GM10266 (cell line): ENCODE measurements around the gene CD47.

Experiments used
- DNase-seq: peaks from one replicate; pipeline ENCODE4 v3.0.0; 2012; ENCODE audit errors: extremely low spot score
- TF ChIP-seq, protein P1 (sequence below): IDR thresholded peaks from 2 replicates; pipeline ENCODE4 v1.5.1; 2012; ENCODE audit warnings: mild to moderate bottlenecking, low read depth; ENCODE audit not compliant: control insufficient read depth, insufficient read depth; ENCODE audit errors: missing control alignments

Gene CD47

DNA sequence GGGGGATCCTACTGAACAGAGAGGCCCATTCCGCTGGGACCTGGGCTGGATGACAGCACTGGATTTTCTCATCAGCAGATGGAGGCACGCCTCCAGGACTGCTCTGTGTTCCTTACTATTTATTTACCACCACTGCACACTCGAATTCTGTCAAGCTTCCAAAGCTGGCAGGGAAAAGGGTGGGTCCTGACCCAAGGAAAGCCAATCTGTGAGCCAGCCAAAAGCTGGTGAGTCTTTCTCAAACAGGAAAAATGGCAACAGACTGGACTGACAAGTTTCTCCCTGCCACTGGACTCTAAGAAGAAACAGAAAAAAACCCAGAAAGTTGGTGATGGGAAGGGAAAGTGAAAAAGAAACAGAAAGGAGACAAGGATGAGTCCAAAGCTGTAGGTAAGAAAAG, 37.8 kb downstream of the CD47 start:
- TF ChIP-seq, protein P1, sequence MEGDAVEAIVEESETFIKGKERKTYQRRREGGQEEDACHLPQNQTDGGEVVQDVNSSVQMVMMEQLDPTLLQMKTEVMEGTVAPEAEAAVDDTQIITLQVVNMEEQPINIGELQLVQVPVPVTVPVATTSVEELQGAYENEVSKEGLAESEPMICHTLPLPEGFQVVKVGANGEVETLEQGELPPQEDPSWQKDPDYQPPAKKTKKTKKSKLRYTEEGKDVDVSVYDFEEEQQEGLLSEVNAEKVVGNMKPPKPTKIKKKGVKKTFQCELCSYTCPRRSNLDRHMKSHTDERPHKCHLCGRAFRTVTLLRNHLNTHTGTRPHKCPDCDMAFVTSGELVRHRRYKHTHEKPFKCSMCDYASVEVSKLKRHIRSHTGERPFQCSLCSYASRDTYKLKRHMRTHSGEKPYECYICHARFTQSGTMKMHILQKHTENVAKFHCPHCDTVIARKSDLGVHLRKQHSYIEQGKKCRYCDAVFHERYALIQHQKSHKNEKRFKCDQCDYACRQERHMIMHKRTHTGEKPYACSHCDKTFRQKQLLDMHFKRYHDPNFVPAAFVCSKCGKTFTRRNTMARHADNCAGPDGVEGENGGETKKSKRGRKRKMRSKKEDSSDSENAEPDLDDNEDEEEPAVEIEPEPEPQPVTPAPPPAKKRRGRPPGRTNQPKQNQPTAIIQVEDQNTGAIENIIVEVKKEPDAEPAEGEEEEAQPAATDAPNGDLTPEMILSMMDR: no peak
- no peak for DNase-seq

DNA sequence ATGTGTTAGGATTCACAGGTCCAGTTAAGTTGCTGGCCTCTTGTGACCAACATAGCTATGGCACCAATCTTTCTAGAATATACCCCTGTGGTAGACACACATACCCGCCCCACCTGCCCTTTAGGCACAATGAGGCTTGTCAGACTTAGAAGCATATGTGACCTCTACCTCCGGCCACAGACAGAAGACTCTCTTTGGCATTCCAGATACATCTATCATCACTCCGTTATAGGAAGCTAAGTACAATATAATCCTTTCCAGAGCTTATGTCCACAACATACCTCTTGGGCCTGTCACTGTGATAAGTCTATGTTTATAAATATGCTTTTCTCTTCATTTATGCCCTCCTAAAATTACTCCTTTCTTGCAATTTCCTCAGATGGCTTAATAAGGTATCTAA, 39.8 kb downstream of the CD47 start:
- DNase-seq: no peak
- TF ChIP-seq, protein P1: no peak

DNA sequence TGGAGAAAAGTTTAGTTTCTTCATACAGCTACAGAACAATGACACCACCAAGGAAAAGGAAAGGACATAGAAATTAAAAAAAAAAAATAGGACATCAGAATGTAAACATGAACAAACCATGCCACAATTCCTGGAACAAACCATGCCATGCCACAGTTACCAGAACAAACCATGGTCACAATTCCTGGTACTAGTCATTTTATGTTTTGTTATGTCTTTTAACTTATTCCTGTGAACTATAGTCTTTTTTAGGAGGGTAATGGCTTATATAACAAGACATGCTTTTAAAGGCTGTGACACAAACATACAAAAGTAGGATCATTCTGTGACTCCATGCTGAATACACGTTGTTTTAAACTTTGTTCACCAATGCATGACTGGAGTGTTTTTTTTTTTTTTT, 42.8 kb downstream of the CD47 start:
- TF ChIP-seq, protein P1: no peak
- no peak for DNase-seq

DNA sequence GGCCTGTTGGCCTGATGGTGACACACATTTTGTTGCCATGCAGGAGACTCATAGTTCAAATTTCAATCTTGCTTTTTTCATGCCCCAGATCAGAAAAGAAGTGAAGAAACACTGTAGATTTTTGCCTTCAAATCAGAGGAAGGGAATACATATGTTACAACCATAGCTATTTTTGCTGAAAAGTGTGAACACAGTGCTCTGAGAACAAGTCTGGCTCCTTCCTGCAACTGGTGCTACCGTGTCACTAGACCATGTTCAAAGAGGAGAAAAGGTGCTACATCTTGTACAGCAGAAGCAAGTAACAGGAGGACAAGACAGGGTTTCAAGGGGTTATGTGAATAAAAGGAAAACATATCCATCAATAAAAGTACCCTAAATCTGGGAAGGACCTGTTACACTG, 44.6 kb downstream of the CD47 start:
- TF ChIP-seq, protein P1: no peak
- no peak for DNase-seq

DNA sequence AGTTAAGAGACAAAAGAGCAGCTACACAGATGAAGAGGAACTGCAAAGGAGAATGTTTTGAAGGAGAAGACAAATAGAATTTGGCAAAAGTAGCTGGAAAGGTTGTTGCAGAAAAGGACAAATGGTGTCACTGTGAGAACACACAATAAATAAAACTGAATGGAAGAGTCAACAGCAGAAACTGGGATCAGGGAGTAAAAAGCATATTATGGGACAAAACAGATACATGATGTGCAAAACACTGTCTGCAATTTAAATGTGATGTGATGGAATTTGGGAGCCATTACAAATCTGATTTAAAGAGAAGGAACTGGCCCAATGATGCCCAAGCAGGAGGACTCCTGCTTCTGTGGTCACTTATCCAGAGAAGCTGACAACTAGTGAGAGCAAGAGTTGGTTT, 46.1 kb downstream of the CD47 start:
- TF ChIP-seq, protein P1: no peak
- DNase-seq: no peak

DNA sequence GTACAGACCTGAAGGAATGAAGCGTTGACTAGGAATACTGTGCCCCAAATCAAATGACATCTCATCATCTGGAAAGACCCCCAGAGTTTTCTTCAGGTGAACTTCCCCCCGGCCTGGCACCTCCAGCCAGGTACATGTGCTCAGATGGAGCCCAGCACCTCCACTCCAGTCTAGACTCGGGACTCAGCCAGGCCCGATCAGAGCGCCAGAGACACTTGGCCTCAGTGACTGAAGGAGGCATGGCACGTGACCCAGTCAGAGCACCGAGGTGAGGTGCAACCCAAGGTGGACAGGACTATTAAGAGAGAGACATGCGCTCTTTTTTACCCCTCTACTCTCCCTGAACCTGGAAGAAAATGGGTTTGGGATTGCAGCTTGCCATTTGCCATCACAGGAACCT, 48.5 kb downstream of the CD47 start:
- TF ChIP-seq, protein P1: no peak
- DNase-seq: no peak

DNA sequence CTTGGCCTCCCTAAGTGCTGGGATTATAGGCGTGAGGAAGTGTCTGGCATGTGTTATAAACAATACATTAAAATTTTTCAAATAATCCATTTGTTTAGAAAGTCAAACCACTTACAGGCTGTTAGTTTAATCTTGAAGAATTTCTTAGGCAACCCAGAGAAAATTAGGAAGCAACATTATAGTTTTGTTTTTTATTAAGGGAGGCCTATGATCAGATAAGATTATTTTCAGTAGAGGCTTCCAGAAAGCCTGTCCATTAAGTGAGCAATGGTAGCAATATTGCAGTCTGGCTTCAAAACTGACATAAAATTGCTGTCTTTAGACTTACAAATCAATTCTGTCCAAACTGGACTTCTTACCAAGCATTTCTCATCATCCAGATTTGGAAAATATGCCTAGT, 49.6 kb downstream of the CD47 start:
- TF ChIP-seq, protein P1: no peak
- DNase-seq: no peak
